ENCODE results near the gene ZNF214.

DNA sequence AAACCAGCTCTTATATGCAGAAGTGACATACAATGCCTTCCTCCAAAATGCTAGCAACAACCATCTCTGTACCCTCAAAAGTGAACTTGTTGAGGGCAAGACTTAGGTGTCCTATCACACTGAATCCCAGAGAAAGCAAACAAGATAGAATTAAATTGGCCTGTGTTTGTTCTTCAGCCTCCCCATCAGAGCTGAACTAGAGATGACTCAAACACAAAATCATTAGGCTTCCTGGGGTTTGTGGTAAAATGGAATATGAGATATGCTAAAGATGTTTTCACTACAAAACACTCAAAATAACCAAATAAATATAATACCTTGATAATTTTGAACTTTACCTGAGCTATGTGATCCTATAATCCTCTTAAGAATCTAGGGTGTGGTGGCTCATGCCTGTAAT lies 31.6 kb downstream of the ZNF214 start:
- TF ChIP-seq, protein P1, sequence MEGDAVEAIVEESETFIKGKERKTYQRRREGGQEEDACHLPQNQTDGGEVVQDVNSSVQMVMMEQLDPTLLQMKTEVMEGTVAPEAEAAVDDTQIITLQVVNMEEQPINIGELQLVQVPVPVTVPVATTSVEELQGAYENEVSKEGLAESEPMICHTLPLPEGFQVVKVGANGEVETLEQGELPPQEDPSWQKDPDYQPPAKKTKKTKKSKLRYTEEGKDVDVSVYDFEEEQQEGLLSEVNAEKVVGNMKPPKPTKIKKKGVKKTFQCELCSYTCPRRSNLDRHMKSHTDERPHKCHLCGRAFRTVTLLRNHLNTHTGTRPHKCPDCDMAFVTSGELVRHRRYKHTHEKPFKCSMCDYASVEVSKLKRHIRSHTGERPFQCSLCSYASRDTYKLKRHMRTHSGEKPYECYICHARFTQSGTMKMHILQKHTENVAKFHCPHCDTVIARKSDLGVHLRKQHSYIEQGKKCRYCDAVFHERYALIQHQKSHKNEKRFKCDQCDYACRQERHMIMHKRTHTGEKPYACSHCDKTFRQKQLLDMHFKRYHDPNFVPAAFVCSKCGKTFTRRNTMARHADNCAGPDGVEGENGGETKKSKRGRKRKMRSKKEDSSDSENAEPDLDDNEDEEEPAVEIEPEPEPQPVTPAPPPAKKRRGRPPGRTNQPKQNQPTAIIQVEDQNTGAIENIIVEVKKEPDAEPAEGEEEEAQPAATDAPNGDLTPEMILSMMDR (IDR thresholded peaks at IDR 0.05): no peak
- no peak for TF ChIP-seq POLR2A (IDR thresholded peaks at IDR 0.05)
- TF ChIP-seq POLR2AphosphoS5 (IDR thresholded peaks at IDR 0.05): no peak

All from prostate gland (tissue), 2 donors.